GM18499 (cell line): ENCODE measurements around the gene PLD5.

Experiments used
- ATAC-seq: cut with Tn5 transposase; IDR thresholded peaks from one replicate; pipeline ENCODE4 v1.9.1; 2021; ENCODE audit warnings: moderate number of reproducible peaks; ENCODE audit not compliant: insufficient read depth, unreplicated experiment

The PLD5 gene

DNA sequence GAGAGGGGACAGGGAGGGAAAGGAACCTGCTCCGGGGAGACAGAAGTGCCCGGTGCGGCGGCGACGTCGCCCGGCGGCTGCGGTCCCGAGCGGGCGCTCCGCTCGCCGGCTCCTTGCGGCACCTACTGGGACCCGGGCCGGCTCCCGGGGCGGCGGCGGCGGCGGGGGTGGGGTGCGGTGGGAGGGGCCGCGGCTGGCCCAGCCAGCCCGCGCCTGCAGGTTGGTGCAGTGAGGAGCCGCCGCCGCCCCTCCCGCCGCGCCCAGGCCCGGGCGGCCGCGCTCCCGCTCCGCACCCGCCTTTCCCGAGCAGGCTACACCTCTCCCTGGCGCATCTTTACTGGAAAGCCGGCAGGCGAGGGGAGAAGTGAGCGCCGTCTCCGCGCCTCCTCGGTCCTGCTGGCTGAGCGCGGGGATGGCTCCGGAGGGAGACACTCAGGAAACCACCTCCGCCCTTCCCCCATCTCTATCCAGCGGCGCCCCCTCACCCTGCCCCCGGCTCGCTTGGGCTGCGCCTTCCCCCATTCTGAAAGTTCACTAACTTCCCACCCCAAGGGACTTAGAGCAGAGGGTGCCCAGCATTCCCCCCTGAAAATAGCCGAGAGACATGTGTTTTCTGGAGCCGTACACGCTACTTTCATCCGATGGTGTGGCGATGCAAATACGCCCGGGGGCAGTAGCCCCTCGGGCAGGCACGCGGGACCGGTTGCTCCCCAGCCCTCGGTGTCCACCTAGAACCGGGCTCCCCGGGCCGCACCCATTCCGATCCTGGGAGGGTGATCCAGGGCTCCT is at the start of gene PLD5:
Gene PLD5 (minus strand): TSS at position 127 of the 789 bp plus-strand sequence.
- ATAC-seq: no peak

DNA sequence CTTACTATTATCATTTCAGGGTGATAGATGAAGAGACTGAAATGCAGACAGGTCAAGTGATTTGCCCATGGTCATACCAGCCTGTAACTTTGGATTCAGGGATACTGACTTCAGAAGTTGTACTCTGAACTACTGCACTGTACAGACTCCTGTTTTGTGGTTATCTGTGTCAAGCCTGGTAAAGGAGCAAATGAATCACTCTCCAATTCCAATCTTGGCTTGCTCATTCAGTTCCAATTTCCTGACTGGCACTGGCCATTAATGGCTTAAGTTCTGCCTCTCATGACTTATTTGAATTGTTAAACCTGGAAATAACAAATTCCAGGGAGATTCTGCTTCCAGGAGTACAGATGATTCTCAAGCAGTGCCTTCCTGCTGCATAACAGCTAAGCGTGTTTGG is 45.4 kb upstream of the PLD5 start:
- ATAC-seq: no peak

DNA sequence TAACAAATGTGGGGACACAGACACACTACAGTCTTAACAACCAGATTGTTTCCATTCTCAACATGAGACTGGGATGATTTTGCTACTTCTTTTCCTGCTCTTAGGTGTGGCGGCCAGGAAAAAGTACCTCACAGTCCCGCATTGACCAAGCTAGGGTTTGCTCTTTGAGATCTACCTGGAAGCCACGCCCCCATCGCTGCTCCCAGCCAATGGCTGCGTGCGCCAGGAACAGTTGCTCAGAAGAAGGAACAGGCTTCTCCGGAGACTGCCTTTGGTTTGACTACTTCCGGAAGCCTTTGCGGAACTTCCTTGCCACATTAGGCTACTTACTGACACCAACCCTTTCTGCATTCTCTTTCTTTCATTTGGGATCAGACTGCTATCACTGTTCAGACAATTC is 44.2 kb upstream of the PLD5 start:
- no peak for ATAC-seq

GRCh38 chr1:242567596-242567995 is 43.1 kb upstream of the PLD5 start:
- ATAC-seq: no peak

GRCh38 chr1:242556759-242557158 is 32.3 kb upstream of the PLD5 start:
- ATAC-seq: no peak

- no peak for ATAC-seq
Observed at GRCh38 chr1:242556276-242556675, 31.8 kb upstream of the PLD5 start.

GRCh38 chr1:242554577-242554976 is 30.1 kb upstream of the PLD5 start:
- no peak for ATAC-seq

- ATAC-seq: no peak
Observed at GRCh38 chr1:242546849-242547729, 22.6 kb upstream of the PLD5 start.

DNA sequence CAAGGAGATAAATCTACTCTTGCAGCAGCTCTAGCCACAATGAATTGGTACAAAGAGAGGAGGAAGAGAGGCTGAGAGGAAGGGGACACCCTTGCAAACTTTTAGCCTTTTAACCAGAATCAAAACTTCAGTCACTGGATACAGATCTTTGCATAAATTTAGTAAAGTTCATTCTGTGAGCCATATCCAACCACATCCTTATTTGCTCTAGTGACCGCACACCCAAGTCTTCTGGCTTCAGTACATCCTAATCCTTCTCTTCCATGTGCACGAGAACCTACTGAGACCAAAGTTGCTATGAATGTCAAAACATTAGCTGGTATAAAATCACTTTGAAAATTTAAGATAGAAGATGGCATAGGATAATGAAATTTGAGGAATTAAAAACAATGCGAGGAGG is 21.9 kb upstream of the PLD5 start:
- no peak for ATAC-seq

GRCh38 chr1:242544071-242544470 is 19.6 kb upstream of the PLD5 start:
- ATAC-seq: no peak

- no peak for ATAC-seq
Observed at GRCh38 chr1:242542271-242542670, 17.8 kb upstream of the PLD5 start.

- no peak for ATAC-seq
Observed at GRCh38 chr1:242535986-242536385, 11.5 kb upstream of the PLD5 start.

DNA sequence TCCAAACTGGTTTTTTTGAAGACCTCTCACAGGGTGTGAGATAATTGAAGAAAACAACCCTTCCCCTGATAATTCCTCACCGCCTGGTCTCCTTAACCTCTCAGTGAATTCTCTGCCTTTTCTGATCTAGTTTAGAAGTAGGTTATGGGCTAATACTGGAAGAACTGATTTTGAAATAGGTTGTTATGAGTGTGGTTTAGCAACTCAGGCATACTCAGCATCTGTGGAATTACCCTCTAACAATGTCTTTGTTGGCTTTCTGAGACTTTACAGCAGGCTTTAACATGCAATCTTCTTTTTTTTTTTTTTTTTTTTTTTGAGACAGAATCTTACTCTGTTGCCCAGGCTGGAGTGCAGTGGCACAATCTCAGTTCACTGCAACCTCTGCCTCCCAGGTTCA is 10.3 kb upstream of the PLD5 start:
- no peak for ATAC-seq

DNA sequence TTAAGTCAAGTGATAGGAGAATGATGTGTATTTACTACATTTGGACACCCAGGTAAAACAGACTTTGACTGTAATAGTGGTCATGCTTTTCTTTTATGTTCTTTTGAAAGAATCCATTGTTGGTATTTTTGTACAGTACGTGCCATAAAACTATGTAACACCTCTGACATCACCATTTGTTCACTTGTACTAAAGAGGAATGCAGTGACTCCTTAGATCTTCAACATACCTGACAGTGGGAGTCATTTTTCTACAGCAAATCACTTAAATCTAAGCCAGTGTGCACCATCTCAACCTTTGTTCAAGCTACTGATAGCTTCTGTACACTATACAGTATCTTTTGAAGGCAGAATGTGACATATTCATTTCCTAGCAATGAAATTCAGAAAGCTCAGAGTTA is 6.3 kb upstream of the PLD5 start:
- no peak for ATAC-seq

- ATAC-seq: no peak
Observed at GRCh38 chr1:242525769-242526168, 1.3 kb upstream of the PLD5 start.

DNA sequence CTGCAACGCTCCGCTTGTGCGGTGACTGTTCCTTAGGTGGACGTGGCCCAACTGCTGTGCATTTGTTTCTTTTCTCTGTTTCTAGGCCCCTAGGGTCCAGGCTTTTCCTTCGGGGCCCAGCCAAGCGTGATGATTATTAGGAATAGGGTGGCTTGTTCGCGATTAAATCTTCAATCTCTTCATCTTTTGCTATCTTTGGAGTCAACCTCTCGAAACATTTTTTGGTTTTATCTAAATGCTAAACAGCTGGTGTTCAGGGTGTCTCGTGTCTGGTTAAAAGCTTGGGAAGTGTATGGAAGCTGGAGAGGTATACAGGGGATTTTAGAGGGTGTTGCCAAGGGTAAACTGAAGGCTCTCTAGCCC is 844 bp upstream of the PLD5 start:
- no peak for ATAC-seq

GRCh38 chr1:242523719-242524570 is 552 bp downstream of the PLD5 start:
- ATAC-seq: no peak

DNA sequence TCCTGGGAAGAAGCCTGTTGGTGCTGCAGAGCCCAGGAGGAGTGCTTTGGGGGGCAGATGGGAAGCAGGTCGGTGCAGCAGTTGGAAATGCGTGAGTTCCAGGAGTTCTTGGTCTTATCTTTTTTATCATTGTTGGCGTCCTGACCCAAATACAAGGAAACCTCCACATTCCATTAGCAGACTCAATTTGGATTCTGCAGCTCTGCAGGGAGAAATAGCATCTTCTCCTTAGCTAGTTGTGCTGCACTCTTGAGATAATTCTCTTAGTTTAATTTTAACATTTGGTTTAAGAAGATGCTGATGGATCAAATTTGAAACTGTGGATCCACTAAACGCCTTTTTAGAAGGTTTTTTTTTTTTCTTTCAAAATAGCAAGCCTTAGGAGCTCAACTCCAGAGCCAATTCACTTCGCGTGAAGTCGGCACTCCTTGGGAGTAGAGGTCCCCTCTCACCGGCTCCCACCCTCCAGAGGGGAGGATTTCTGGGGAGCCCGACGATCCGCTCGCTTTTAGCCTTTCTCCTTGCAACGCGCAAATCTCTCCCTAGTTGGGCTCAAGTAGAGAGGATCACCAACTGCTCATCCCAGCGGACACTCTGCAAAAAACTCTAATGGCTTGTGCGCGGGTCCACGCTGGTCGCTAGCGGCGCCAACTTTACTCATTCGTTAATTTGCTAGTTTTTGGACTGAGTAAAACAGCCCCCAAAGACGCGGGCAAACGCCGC is 1.3 kb downstream of the PLD5 start:
- no peak for ATAC-seq

- no peak for ATAC-seq
Observed at GRCh38 chr1:242522304-242522945, 2.1 kb downstream of the PLD5 start.

GRCh38 chr1:242515555-242515954 is 8.9 kb downstream of the PLD5 start:
- ATAC-seq: no peak
